ENCODE results near the gene PTMA.
A peak's percentile ranks its signal among the peaks of the same experiment; 100 is the strongest.
"Not testable (repeated sequence)": the region's sequence is repeated elsewhere in the genome, so short reads cannot be mapped to it uniquely, and the experiment has no call there.

Gene PTMA

GRCh38 chr2:231696004-231696367, 12.3 kb upstream of the PTMA start:
- DNase-seq (ENCODE audit: low read depth) = no peak

GRCh38 chr2:231699006-231699405, 9.3 kb upstream of the PTMA start:
- no peak for DNase-seq (ENCODE audit: low read depth)

GRCh38 chr2:231701456-231702373, 6.6 kb upstream of the PTMA start:
- DNase-seq (ENCODE audit: low read depth) = no peak

GRCh38 chr2:231704017-231704416, 4.3 kb upstream of the PTMA start:
- DNase-seq (ENCODE audit: low read depth) = no peak

GRCh38 chr2:231706731-231707624, 1.3 kb upstream of the PTMA start:
- peak; percentile 97 for DNase-seq (ENCODE audit: low read depth)

- peak; percentile 46 for DNase-seq (ENCODE audit: low read depth)
These were observed 749 bp upstream of the PTMA start for GRCh38 chr2:231707625-231707926.

- peak; percentile 36 for DNase-seq (ENCODE audit: low read depth)
These were observed 679 bp downstream of the PTMA start for GRCh38 chr2:231708773-231709635.

GRCh38 chr2:231709636-231709980, 1.3 kb downstream of the PTMA start:
- DNase-seq (ENCODE audit: low read depth) = peak; percentile 33

- peak; percentile 82 for DNase-seq (ENCODE audit: low read depth)
These were observed 1.9 kb downstream of the PTMA start for GRCh38 chr2:231709981-231710798.

GRCh38 chr2:231710799-231711676, 2.7 kb downstream of the PTMA start:
- no peak for DNase-seq (ENCODE audit: low read depth)

GRCh38 chr2:231711677-231712450, 3.5 kb downstream of the PTMA start:
- no peak for DNase-seq (ENCODE audit: low read depth)

- peak; percentile 37 for DNase-seq (ENCODE audit: low read depth)
These were observed 4.2 kb downstream of the PTMA start for GRCh38 chr2:231712451-231713021.

GRCh38 chr2:231713406-231713729, 5.0 kb downstream of the PTMA start:
- not testable (repeated sequence) for DNase-seq (ENCODE audit: low read depth)

- peak; percentile 84 for DNase-seq (ENCODE audit: low read depth)
These were observed 5.7 kb downstream of the PTMA start for GRCh38 chr2:231713730-231714638.

GRCh38 chr2:231714639-231715498, 6.5 kb downstream of the PTMA start:
- peak; percentile 75 for DNase-seq (ENCODE audit: low read depth)

- DNase-seq (ENCODE audit: low read depth) = no peak
These were observed 7.1 kb downstream of the PTMA start for GRCh38 chr2:231715499-231715837.

GRCh38 chr2:231715988-231716616, 7.8 kb downstream of the PTMA start:
- no peak for DNase-seq (ENCODE audit: low read depth)
